Measurements from ENCODE around the gene ELF3.
A peak's percentile ranks its signal among the peaks of the same experiment; 100 is the strongest.
"Not testable (repeated sequence)": the region's sequence is repeated elsewhere in the genome, so short reads cannot be mapped to it uniquely, and the experiment has no call there.

Gene ELF3
- long read RNA-seq, donor 1, transcript ELF3-203 (9 exons, 3,179 nt), result major isoform, 9 of 14 reads
- long read RNA-seq, donor 1, partial matches to known transcripts, result 0 of 14 reads
- long read RNA-seq, donor 1, other reads (novel, unspliced or antisense), result 0 of 14 reads
- long read RNA-seq, donor 2, transcript ELF3-203 (9 exons, 3,179 nt), result major isoform, 6 of 10 reads
- long read RNA-seq, donor 2, partial matches to known transcripts, result 0 of 10 reads
- long read RNA-seq, donor 2, other reads (novel, unspliced or antisense), result 0 of 10 reads
- long read RNA-seq, donor 3, partial matches to known transcripts, result 0 of 8 reads
- long read RNA-seq, donor 3, other reads (novel, unspliced or antisense), result 0 of 8 reads
- long read RNA-seq, donor 4, full-length matches to known transcripts, result 15 of 20 reads
- long read RNA-seq, donor 4, partial matches to known transcripts, result 5 of 20 reads
- long read RNA-seq, donor 4, other reads (novel, unspliced or antisense), result 0 of 20 reads
- long read RNA-seq, donor 5, partial matches to known transcripts, result 0 of 4 reads
- long read RNA-seq, donor 5, other reads (novel, unspliced or antisense), result 0 of 4 reads
- long read RNA-seq, donor 6, transcript ELF3-203 (9 exons, 3,179 nt), result major isoform, 8 of 16 reads
- long read RNA-seq, donor 6, transcript ELF3-206 (2 exons, 833 nt), result minor isoform, 6 of 16 reads
- long read RNA-seq, donor 6, partial matches to known transcripts, result 0 of 16 reads
- long read RNA-seq, donor 6, other reads (novel, unspliced or antisense), result 0 of 16 reads
- long read RNA-seq, donor 7, transcript ELF3-203 (9 exons, 3,179 nt), result major isoform, 11 of 28 reads
- long read RNA-seq, donor 7, partial matches to known transcripts, result 10 of 28 reads
- long read RNA-seq, donor 7, other reads (novel, unspliced or antisense), result 0 of 28 reads
- long read RNA-seq, donor 8, partial matches to known transcripts, result 0 of 5 reads
- long read RNA-seq, donor 8, other reads (novel, unspliced or antisense), result 0 of 5 reads

- DNase-seq, result peak; percentile 80
Measured at GRCh38 chr1:202010180-202011015, at the start of gene ELF3. TSS of gene ELF3 (plus strand) at chr1:202010587. CDS start at chr1:202011137, 550 bp downstream.

- not testable (repeated sequence) for DNase-seq
Measured at GRCh38 chr1:201962382-201962781, 48.0 kb upstream of the ELF3 start.

- no peak for DNase-seq
Measured at GRCh38 chr1:201964261-201964660, 46.1 kb upstream of the ELF3 start.

GRCh38 chr1:201966171-201966570 is 44.2 kb upstream of the ELF3 start:
- DNase-seq, result no peak

- DNase-seq, result no peak
Measured at GRCh38 chr1:201968202-201968925, 42.0 kb upstream of the ELF3 start.

- DNase-seq, result no peak
Measured at GRCh38 chr1:201970334-201971159, 39.8 kb upstream of the ELF3 start.

- DNase-seq, result no peak
Measured at GRCh38 chr1:201982082-201982622, 28.2 kb upstream of the ELF3 start.

- DNase-seq, result peak; percentile 96
Measured at GRCh38 chr1:201982623-201983379, 27.6 kb upstream of the ELF3 start, which contains the start of gene RNPEP. TSS of gene RNPEP (plus strand) at chr1:201982648. CDS start at chr1:201982667, 19 bp downstream.

GRCh38 chr1:201983380-201983805 is 27.0 kb upstream of the ELF3 start:
- DNase-seq, result no peak

- DNase-seq, result no peak
Measured at GRCh38 chr1:201984446-201984845, 25.9 kb upstream of the ELF3 start.

- no peak for DNase-seq
Measured at GRCh38 chr1:201985355-201985754, 25.0 kb upstream of the ELF3 start.

- DNase-seq, result no peak
Measured at GRCh38 chr1:201988601-201989000, 21.8 kb upstream of the ELF3 start.

- no peak for DNase-seq
Measured at GRCh38 chr1:201989354-201990128, 20.8 kb upstream of the ELF3 start.

- DNase-seq, result no peak
Measured at GRCh38 chr1:201990427-201990826, 20.0 kb upstream of the ELF3 start.

GRCh38 chr1:201999625-202000238 is 10.7 kb upstream of the ELF3 start:
- no peak for DNase-seq

GRCh38 chr1:202002507-202002906 is 7.9 kb upstream of the ELF3 start:
- DNase-seq, result no peak

GRCh38 chr1:202004711-202005110 is 5.7 kb upstream of the ELF3 start:
- no peak for DNase-seq

- no peak for DNase-seq
Measured at GRCh38 chr1:202005958-202006357, 4.4 kb upstream of the ELF3 start.

Measured in right kidney (tissue), 9 donors.